ENCODE measurements around the gene BICC1.

DNA sequence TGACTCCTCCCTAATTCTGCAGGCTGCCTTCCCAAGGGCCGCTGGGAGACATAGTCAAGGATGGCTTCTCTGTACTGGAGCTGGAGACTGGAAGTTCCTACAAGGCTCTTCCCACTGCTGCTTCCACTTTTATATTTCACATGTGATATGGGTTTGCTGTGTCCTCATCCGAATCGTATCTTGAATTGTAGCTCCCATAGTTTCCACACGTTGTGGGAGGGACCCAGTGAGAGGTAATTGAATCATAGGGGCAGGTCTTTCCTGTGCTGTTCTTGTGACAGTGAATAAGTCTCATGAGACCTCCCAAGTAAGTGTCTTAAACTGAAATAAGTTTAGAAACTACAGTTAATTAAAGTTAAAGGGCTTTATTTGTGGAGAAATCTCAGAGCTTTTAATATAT lies 47.0 kb upstream of the BICC1 start:
- TF ChIP-seq, protein P1, sequence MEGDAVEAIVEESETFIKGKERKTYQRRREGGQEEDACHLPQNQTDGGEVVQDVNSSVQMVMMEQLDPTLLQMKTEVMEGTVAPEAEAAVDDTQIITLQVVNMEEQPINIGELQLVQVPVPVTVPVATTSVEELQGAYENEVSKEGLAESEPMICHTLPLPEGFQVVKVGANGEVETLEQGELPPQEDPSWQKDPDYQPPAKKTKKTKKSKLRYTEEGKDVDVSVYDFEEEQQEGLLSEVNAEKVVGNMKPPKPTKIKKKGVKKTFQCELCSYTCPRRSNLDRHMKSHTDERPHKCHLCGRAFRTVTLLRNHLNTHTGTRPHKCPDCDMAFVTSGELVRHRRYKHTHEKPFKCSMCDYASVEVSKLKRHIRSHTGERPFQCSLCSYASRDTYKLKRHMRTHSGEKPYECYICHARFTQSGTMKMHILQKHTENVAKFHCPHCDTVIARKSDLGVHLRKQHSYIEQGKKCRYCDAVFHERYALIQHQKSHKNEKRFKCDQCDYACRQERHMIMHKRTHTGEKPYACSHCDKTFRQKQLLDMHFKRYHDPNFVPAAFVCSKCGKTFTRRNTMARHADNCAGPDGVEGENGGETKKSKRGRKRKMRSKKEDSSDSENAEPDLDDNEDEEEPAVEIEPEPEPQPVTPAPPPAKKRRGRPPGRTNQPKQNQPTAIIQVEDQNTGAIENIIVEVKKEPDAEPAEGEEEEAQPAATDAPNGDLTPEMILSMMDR (IDR thresholded peaks at IDR 0.05): no peak
- no peak for TF ChIP-seq POLR2A (IDR thresholded peaks at IDR 0.05)
